CD14-positive monocyte (primary cell): Measurements from ENCODE around the gene ARL17B. TPM values are rescaled to one million over a fixed set of nuclear protein-coding genes. Genes with fewer than 3 reads are reported as not detected.
"Not testable (repeated sequence)": the region's sequence is repeated elsewhere in the genome, so short reads cannot be mapped to it uniquely, and the experiment has no call there.

Source experiments
- DNase-seq, 3 donors: peaks; one replicate each; pipeline ENCODE4 v3.0.0-alpha.2; 2011 to 2022
- H2AFZ ChIP-seq: 2 replicates; pipeline ENCODE4 v1.6.0; 2012; ENCODE audit warnings: mild to moderate bottlenecking, low read depth, low read length, inconsistent platforms; ENCODE audit not compliant: insufficient read depth, poor library complexity, severe bottlenecking
- H3K27ac ChIP-seq, 2 donors: 1 replicate in 1 of 2; 2 replicates in 1 of 2; pipeline ENCODE4 v1.5.1; 2012 to 2013; ENCODE audit warnings: low read length in 2 of 2, control low read depth in 1 of 2, inconsistent platforms in 1 of 2, low read depth in 1 of 2, mild to moderate bottlenecking in 1 of 2
- H3K27me3 ChIP-seq, 2 donors: one replicate each; pipeline versions ENCODE4 v1.6.0 to v1.6.1; 2011 to 2013; ENCODE audit warnings: low read length in 2 of 2; ENCODE audit not compliant: control insufficient read depth in 2 of 2, insufficient read depth in 2 of 2
- H3K36me3 ChIP-seq, 2 donors: replicated peaks in 1 of 2; 1 replicate in 1 of 2; 2 replicates in 1 of 2; pipeline versions ENCODE4 v1.5.1 to v1.6.1; 2012 to 2013; ENCODE audit warnings: low read length in 2 of 2, control low read depth in 1 of 2, inconsistent platforms in 1 of 2, mild to moderate bottlenecking in 1 of 2; ENCODE audit not compliant: insufficient read depth in 2 of 2, control insufficient read depth in 1 of 2
- H3K4me1 ChIP-seq, 2 donors: 1 replicate in 1 of 2; 2 replicates in 1 of 2; pipeline versions ENCODE4 v1.5.1 to v1.6.1; 2012 to 2013; ENCODE audit warnings: low read length in 2 of 2, control low read depth in 1 of 2, inconsistent platforms in 1 of 2, mild to moderate bottlenecking in 1 of 2, moderate library complexity in 1 of 2; ENCODE audit not compliant: insufficient read depth in 2 of 2, control insufficient read depth in 1 of 2
- H3K4me2 ChIP-seq: replicated peaks from 2 replicates; pipeline ENCODE3; 2012; ENCODE audit warnings: low read length, moderate library complexity, mild to moderate bottlenecking; ENCODE audit not compliant: poor library complexity, severe bottlenecking; ENCODE audit errors: extremely low read depth
- H3K4me3 ChIP-seq, 3 experiments: fragments of 200-600 bp in 1 of 3; sonication (generic) in 1 of 3; replicated peaks in 1 of 3; 1 replicate in 2 of 3; 2 replicates in 1 of 3; pipeline ENCODE4 v1.5.1; 2011 to 2013; ENCODE audit warnings: low read length in 3 of 3, mild to moderate bottlenecking in 3 of 3, control low read depth in 2 of 3, low read depth in 2 of 3, inconsistent platforms in 1 of 3, moderate library complexity in 1 of 3
- H3K79me2 ChIP-seq: 2 replicates; pipeline ENCODE4 v1.6.0; 2012; ENCODE audit warnings: mild to moderate bottlenecking, control low read depth, inconsistent platforms, low read length, moderate library complexity; ENCODE audit not compliant: insufficient read depth
- H3K9ac ChIP-seq: 2 replicates; pipeline ENCODE4 v1.6.0; 2017; ENCODE audit warnings: low read length, mild to moderate bottlenecking; ENCODE audit not compliant: insufficient read depth, poor library complexity, severe bottlenecking
- H3K9me3 ChIP-seq, 2 donors: replicated peaks in 1 of 2; 1 replicate in 1 of 2; 2 replicates in 1 of 2; pipeline versions ENCODE4 v1.5.1 to v1.6.1; 2012 to 2013; ENCODE audit warnings: low read length in 2 of 2, control low read depth in 1 of 2; ENCODE audit not compliant: control insufficient read depth in 1 of 2, insufficient read depth in 1 of 2
- H4K20me1 ChIP-seq: 2 replicates; pipeline ENCODE4 v1.6.0; 2012; ENCODE audit warnings: mild to moderate bottlenecking, low read length, control low read depth, moderate library complexity; ENCODE audit not compliant: insufficient read depth
- H3K27ac Mint-ChIP-seq, 7 donors: one replicate each; pipeline ENCODE4 v1.8.0; 2020; ENCODE audit warnings: mild to moderate bottlenecking in 7 of 7, mixed read lengths in 7 of 7, moderate library complexity in 6 of 7, inconsistent platforms in 2 of 7
- H3K27me3 Mint-ChIP-seq, 3 donors: one replicate each; pipeline ENCODE4 v1.8.0; 2021 to 2022; ENCODE audit warnings: low read depth in 3 of 3, mild to moderate bottlenecking in 3 of 3, mixed read lengths in 3 of 3, moderate library complexity in 3 of 3, inconsistent platforms in 1 of 3
- H3K36me3 Mint-ChIP-seq, 2 donors: one replicate each; pipeline ENCODE4 v1.8.0; 2020; ENCODE audit warnings: mixed read lengths in 2 of 2, inconsistent platforms in 1 of 2, mild to moderate bottlenecking in 1 of 2
- H3K4me1 Mint-ChIP-seq: one replicate; pipeline ENCODE4 v1.8.0; 2020; ENCODE audit warnings: mild to moderate bottlenecking, mixed read lengths
- H3K4me3 Mint-ChIP-seq, 2 donors: one replicate each; pipeline ENCODE4 v1.8.0; 2020; ENCODE audit warnings: mild to moderate bottlenecking in 2 of 2, mixed read lengths in 2 of 2, moderate library complexity in 1 of 2
- H3K9me3 Mint-ChIP-seq, 7 donors: one replicate each; pipeline ENCODE4 v1.8.0; 2020 to 2022; ENCODE audit warnings: mixed read lengths in 7 of 7, mild to moderate bottlenecking in 6 of 7, moderate library complexity in 6 of 7, inconsistent platforms in 2 of 7
- WGBS: methylation state at CpG from one replicate; pipeline ENCODE4 v1.1.5; 2013; ENCODE audit warnings: missing lambda C conversion rate; ENCODE audit not compliant: insufficient coverage; 5-methylcytosine and 5-hydroxymethylcytosine counted together
- intact Hi-C, 2 donors: fragments of 100-400 bp; cut with micrococcal nuclease; formaldehyde crosslinking; loops; one replicate each; pipeline versions ENCODE4 v1.15.0 to v1.15.1; 2023
- polyA plus RNA-seq, 3 donors: library from polyadenylated mRNA; depleted of rRNA in 1 of 3; unstranded in 2 of 3; stranded (reverse) in 1 of 3; fragments of 300-500 nt in 2 of 3; fragments of >200 nt in 1 of 3; fragmentation: Illumina TruSeq in 2 of 3; gene quantifications; 1 replicate in 2 of 3; 2 replicates in 1 of 3; pipeline ENCODE4 v1.2.3, GENCODE V29; 2012 to 2021
- TF ChIP-seq, protein P1 (sequence below): fragments of 200-600 bp; IDR thresholded peaks from one replicate; pipeline ENCODE4 v1.8.0; 2022; ENCODE audit warnings: antibody characterized with exemption, mild to moderate bottlenecking

ARL17B gene
- polyA plus RNA-seq, 3 donors = 12.0 to 14.3 (median 13.6) TPM

DNA sequence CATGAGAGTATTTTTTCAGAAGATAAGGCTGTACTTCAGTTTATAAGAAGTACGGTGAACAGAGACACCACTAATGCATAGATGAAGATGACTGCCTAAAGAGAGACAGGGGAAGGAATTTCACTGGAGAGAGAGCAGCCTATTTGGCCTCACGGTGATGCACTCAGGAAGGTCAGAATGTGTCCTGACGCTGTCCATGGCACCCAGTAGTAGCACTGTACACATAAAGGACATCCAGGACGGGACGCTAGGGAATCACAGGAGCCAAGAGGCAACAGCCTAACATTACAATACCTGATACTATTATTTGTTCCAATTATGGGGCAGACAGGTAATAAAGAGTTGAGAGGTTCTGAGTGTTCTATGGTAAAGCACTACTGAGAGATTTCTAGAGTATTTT lies 91.5 kb downstream of the ARL17B start:
- H3K36me3 ChIP-seq = no peaks in the 10 kb centered on the region
- no peak overlapping the region for H3K9ac ChIP-seq
- Mint-ChIP-seq H3K27me3 (peaks cover 22 to 29% (median 29%) of the 10 kb centered on the region in 3 donors), H3K4me1 (peaks cover 29% of the 10 kb centered on the region), H3K36me3 (peaks cover 0 to 3% of the 10 kb centered on the region in 2 donors), H3K4me3 (no peak overlapping the region), H3K27ac (no peak overlapping the region), H3K9me3 (peaks cover 0 to 4% (median 2%) of the 10 kb centered on the region in 7 donors)
- H3K27me3 ChIP-seq = no peaks in the 10 kb centered on the region
- no peaks in the 10 kb centered on the region for H4K20me1 ChIP-seq
- 100% methylated on average over 3 of the region's 5 CpGs for WGBS
- no peak for DNase-seq
- H3K4me3 ChIP-seq = no peak overlapping the region
- intact Hi-C loops = loop anchor here in 1 of 2 donors (10.0 kb wide), 1 partner anchor 695 kb away; no protein-coding TSS in a partner anchor
- no peak overlapping the region for H2AFZ ChIP-seq
- H3K4me1 ChIP-seq = peaks cover 14 to 29% of the 10 kb centered on the region in 2 donors
- H3K27ac ChIP-seq = no peak overlapping the region
- H3K4me2 ChIP-seq = no peak overlapping the region
- H3K79me2 ChIP-seq = no peaks in the 10 kb centered on the region
- H3K9me3 ChIP-seq = no peaks in the 10 kb centered on the region
- TF ChIP-seq, protein P1, sequence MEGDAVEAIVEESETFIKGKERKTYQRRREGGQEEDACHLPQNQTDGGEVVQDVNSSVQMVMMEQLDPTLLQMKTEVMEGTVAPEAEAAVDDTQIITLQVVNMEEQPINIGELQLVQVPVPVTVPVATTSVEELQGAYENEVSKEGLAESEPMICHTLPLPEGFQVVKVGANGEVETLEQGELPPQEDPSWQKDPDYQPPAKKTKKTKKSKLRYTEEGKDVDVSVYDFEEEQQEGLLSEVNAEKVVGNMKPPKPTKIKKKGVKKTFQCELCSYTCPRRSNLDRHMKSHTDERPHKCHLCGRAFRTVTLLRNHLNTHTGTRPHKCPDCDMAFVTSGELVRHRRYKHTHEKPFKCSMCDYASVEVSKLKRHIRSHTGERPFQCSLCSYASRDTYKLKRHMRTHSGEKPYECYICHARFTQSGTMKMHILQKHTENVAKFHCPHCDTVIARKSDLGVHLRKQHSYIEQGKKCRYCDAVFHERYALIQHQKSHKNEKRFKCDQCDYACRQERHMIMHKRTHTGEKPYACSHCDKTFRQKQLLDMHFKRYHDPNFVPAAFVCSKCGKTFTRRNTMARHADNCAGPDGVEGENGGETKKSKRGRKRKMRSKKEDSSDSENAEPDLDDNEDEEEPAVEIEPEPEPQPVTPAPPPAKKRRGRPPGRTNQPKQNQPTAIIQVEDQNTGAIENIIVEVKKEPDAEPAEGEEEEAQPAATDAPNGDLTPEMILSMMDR = no peak

DNA sequence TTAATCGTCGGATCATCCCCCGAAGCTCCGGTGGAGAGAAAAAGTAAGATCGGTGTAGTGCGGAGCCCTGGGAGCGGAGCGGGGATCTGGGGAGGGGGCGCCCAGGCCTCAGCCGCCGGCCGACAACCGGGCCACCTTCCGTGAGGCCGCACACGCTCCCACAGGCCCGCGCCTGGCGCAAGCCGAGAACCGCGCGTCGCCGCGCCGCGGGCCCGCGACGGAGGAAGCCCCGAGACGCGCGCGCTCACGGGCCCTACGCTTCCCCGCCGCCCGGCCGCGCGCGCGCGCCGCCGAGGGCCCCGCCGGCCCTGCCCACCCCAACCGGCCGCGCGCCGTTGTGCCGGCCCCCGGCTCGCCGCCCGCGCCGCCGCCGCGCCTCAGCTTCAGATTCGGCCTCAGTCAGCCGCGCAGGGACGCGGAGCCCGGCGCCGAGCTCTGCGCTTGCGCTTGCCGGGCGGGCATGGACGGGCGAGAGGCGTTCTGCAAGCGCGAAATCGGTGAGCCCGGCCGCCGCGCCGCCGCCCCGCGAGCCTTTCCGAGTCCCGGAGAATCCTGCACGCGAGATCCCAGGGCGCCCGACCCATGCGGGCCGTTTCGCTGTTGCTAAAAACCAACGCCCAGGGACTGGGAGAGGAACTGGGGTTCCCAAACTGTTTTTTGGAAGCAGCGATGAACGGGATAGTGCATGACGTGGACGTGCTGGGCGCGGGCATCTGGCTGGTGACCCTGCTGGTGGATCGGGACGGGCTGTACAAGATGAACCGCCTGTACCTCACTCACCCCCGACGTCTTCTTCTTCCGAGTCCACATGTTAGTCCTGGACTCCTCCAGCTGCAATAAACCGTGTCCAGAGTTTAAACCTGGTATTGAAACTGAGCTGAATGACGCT lies 94.7 kb downstream of the ARL17B start:
- Mint-ChIP-seq H3K9me3 (peaks cover 0 to 4% (median 2%) of the 10 kb centered on the region in 7 donors), H3K36me3 (peaks cover 0 to 3% of the 10 kb centered on the region in 2 donors), H3K27me3 (peaks cover 21 to 39% (median 35%) of the 10 kb centered on the region in 3 donors), H3K27ac (peak overlapping the region; percentile 73 to 90 (median 84)), H3K4me1 (peaks cover 34% of the 10 kb centered on the region), H3K4me3 (peak overlapping the region; percentile 96 to 97)
- Histone ChIP-seq H3K79me2 (no peaks in the 10 kb centered on the region), H3K27me3 (no peaks in the 10 kb centered on the region), H4K20me1 (no peaks in the 10 kb centered on the region), H3K4me2 (peak overlapping the region; percentile 84), H3K9me3 (no peaks in the 10 kb centered on the region), H3K36me3 (no peaks in the 10 kb centered on the region), H2AFZ (peak overlapping the region; percentile 99), H3K27ac (peak overlapping the region; percentile 72 to 73), H3K4me1 (peaks cover 14 to 30% of the 10 kb centered on the region in 2 donors), H3K9ac (peak overlapping the region; percentile 74), H3K4me3 (peak overlapping the region; percentile 83 to 91 (median 85))
- DNase-seq = peak; percentile 79 to 85 (median 79)
- intact Hi-C loops = loop anchor here (2.0 to 10.0 kb wide), 2 partner anchors 72 to 372 kb away; partner anchors contain the start of gene MAPT (in 1 of the 2)
- TF ChIP-seq, protein P1 = peak; percentile 10
- WGBS = under 1% methylated on average over 112 of the region's 116 CpGs

DNA sequence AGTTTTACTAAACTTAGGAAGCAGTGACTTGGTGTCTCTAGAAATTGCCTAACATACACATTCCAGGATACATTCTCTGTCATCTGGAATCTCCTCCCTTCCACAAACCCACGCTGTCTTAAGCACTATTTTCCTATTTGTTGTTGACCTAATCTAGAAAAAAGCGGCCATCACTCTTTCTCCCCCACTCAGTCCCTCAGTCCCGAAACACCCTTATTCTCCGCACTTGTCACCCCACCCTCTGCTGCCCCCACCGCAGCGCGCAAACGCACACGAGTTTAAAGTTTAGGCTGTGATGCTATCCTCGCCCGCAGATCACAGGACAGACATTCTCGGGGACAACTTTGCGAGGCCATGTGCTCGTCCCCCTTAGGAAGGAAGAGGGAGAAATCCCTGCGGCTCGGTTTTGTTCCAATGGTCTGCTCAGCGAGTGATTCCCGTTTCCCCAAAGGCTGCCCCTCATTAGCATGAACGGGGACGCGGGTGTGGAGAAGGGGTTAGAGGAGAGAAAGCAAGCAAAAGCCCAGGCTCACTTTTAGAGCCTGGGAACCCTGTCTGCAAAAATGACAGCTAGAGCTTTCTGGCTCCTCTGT lies 95.4 kb downstream of the ARL17B start:
- not testable (repeated sequence) for H3K9me3 Mint-ChIP-seq, H3K27me3 ChIP-seq, H3K36me3 ChIP-seq, H4K20me1 ChIP-seq, DNase-seq, H3K36me3 Mint-ChIP-seq, H3K79me2 ChIP-seq, H3K9me3 ChIP-seq
- intact Hi-C loops = loop anchor here (2.0 to 10.0 kb wide), 2 partner anchors 71 to 371 kb away; partner anchors contain the start of gene MAPT (in 1 of the 2)
- Mint-ChIP-seq H3K27me3 (peaks cover 20 to 44% (median 38%) of the 10 kb centered on the region in 3 donors), H3K4me3 (peak overlapping the region; percentile 88 to 97), H3K4me1 (peaks cover 34% of the 10 kb centered on the region), H3K27ac (peak overlapping the region; percentile 44 to 90 (median 84))
- H3K9ac ChIP-seq = peak overlapping the region; percentile 74
- peak overlapping the region; percentile 42 to 91 (median 53) for H3K4me3 ChIP-seq
- H2AFZ ChIP-seq = peak overlapping the region; percentile 99
- peaks cover 14 to 30% of the 10 kb centered on the region in 2 donors for H3K4me1 ChIP-seq
- H3K27ac ChIP-seq = peak overlapping the region; percentile 67 to 72
- 13% methylated on average over 14 of the region's 21 CpGs for WGBS
- peak overlapping the region; percentile 84 for H3K4me2 ChIP-seq
